GM18498 (cell line): ENCODE data around the gene CHMP6.

ENCODE experiments used
- ATAC-seq: cut with Tn5 transposase; IDR thresholded peaks from one replicate; pipeline ENCODE4 v1.9.1; 2021; ENCODE audit warnings: mild to moderate bottlenecking, moderate library complexity; ENCODE audit not compliant: unreplicated experiment

The CHMP6 gene

DNA sequence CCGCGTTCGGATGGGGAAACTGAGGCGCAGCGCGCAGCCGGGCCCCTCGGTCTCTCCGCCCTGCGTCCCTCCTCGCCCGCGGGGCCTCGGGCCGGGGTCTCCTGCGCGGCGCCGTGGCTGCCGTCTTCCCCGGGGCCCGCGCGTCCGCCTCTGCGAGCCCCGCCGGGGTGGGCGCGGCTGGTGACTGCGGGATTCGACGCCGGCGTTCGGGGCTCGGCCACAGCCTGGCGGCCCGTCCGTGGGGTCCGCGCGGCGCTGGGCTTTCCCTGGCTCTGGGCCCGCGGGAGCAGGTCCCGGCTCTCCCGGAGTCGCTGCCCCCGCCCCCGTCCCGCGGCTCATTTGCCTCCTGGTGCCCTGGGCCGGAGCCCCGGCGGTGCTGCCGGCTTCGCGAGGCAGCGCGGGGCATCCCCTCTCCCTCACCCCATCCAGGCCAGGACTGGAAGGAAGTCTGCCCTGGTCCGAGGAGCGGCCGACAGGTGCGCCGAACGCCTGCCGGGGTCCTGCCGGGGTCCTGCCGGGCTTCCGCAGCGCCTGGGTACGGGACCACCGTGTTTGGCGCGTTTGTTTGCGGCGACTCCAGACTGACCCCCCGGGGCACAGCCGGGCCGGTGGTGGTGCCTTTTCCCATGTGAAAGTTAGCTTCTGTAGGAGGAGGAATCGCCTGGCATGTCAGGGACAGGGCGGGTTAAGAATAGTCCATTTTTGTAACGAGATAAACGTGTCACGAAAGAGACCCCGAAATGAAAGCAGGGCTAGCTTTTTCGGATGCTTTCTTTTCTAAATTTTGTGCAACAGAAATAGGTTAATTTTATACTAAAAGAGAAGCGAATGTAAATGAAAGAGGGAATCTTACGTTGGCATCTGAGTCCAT, 671 bp downstream of the CHMP6 start:
- ATAC-seq = peak; percentile 20

DNA sequence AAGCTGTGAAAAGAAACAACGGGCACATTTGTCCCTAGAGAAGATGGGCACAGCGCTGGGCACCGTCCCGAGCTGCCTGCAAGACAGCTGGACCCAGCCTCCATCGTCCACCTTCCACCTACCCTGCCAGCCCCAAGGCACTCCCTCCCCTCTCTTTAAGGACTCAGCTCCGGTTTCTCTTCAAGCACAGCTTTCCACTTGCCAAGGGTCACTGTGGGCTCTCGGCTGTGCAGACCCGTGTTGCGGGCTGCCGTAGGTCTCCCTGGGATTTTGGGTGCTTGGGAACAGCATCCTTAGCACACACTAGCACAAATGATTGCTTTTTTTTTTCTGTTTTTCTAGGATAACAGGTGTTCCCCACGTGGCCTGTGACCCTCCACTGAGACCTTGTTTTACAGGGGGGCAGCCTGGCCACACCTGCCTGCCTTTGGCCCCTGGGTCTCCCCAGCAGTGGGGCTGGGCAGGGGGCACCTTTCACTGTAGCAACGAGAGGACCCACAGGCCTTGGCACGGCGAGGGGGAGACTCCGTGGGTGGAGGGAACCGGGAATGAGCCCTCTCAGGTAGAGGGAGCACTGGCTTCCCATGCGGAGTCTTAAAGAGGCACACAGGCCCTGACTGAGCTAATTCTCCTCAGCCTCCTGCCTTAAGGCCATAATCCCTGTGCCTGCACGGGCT, 1.4 kb downstream of the CHMP6 start:
- ATAC-seq = no peak

DNA sequence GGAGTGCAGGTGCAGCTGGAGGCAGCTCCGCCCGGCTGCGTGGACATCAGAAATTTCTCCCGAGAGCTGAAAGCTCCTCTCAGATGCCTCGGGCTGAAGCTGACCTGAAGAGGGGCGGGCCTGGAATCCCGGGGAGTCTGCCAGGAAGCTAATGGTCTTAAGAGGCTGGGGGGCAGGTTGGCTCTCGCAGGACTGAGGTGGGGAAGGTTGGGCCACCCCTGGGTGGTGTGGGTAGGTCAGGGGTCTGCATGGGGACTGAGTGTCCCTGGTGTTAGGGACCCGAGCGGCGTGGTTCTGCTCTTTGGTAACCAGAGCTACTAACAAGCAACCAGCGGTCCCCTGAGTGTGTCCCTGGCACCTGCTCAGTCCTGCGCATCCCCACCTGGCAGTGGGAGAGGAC, 3.5 kb downstream of the CHMP6 start:
- no peak for ATAC-seq

DNA sequence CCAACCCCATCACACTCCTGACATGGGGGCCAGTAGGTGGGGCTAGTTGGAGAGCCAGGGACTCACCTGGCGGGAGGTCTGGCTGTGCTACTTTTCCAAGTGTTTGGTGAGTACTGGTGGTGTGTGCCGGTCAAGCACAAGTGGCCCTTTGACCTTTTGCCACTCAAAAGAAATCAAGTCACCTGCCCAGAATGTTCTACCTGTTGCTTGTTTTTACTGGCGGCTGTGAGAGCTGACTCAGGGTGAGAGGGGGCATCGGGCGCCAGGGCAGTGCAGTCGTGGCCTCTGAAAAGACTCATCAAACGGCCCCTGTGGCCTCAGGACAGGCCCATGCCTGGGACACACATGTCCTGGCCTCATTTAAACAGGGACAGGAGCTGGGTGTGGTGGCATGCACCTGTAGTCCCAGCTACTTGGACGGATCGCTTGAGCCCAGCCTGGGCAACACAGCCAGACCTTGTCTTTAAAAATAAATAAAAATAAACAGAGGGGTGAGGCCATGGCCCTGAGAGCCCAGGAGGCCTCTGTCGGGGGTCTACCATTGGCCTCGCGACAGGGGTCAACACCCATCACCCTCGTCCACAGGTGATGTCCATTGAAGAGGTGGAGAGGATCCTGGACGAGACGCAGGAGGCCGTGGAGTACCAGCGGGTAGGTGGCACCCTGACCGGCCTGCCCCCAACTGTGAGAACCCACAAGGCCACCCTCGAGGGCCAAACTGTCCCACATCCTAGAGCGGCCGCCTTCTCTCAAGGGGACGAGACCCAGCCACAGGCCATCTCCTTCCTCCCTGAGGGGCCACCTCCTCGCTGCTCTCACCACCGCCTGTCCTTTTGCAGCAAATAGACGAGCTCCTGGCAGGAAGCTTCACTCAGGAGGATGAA, 5.0 kb downstream of the CHMP6 start:
- no peak for ATAC-seq

- ATAC-seq = no peak
These were observed 5.9 kb downstream of the CHMP6 start for GRCh38 chr17:80997424-80998117.

- ATAC-seq = no peak
These were observed 6.6 kb downstream of the CHMP6 start for GRCh38 chr17:80998118-80998747.

DNA sequence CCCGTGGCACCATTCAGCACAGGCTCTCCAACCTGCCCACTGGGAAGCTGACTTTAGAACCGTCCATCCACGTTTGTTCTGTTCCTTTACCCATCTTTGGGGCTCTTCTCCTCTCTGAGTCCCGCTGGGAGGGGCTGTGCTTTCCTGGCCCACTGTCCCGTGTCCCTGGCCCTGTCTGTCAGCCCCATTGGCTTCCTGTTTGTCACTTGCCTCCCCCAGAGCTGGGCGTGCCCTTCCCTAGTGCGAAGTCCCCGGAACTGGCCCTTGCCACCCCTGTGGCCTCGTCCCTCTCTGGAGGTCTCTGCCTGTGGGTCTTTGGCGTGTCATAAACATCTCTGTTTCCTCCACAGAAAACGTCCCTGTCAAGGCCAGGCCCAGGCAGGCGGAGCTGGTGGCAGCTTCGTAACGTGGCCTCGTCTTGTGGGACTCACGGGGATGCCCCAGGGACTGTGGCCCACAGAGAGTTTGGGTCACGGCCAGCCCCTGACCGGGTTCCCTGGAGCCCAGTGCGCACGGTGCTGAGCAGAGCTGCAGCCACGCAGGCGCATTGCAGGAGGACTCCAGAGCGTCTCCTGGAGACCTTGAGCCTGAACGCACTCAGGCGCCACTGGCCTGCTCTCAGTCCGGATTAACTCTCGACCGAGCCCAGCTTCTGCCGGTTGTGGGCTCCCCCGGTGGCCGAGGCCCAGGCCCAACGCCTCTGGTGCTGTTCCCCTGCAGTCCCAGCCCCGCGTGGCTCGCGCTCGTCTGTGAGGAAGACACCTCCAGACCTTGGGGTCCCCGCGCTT, 7.3 kb downstream of the CHMP6 start:
- no peak for ATAC-seq

GRCh38 chr17:80999536-81000333, 8.1 kb downstream of the CHMP6 start:
- ATAC-seq = no peak

- ATAC-seq = no peak
These were observed 8.6 kb downstream of the CHMP6 start for GRCh38 chr17:81000334-81000630.

- no peak for ATAC-seq
These were observed 9.2 kb downstream of the CHMP6 start for GRCh38 chr17:81000631-81001357.

DNA sequence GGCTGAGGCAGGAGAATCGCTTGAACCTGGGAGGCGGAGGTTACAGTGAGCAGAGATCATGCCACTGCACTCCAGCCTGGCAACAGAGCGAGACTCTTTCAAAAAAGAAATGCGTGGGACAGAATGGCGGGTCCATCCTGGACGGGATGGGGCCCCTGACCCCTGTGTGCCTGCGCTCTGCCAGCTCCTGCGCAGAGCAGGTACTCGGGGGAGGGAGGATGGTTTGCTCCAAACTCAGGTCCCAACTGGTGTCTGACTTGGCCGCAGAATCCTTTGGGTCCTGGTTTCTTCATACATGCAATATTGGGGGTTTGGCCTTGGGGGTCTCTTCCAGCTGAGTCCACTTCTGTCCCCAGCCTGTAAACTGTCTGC, 10.4 kb downstream of the CHMP6 start:
- no peak for ATAC-seq

DNA sequence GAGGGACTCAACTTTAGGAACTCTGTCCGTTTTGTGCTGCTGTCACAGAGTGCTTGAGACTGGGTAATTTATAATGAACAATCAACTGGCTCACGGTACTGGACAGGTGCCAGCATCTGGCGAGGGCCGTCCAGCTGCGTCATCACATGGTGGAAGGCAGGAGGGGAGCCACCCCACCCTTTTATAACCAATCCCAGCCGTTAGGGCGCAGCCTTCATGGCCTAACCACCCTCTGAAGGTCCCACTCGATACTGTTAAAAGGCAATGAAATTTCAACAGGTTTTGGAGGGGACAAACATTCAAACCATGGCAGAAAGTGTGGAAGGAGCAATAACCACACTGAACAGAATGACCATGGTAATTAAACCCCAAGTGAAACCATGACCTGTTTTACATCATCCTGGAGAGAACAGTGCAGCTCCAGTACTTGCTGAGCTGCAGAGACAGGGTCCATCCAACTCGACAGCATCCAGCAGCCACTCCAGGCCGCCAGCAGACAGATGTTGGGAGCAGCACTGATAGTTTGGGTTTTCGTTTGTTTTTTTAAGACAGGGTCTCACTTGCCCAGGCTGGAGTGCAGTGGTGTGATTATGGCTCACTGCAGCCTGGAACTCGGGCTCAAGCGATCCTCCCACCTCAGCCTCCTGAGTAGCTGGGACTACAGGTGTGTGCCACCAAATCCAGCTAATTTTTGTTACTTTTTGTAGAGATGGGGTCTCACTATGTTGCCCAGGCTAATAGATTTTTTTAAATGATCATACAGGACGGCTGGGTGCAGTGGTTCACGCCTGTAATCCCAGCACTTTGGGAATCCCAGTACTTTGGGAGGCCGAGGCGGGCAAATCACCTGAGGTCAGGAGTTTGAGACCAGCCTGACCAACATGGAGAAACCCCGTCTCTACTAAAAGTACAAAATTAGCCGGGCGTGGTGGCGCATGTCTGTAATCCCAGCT, 11.0 kb downstream of the CHMP6 start:
- ATAC-seq = no peak

- no peak for ATAC-seq
These were observed 12.3 kb downstream of the CHMP6 start for GRCh38 chr17:81003711-81004475.

DNA sequence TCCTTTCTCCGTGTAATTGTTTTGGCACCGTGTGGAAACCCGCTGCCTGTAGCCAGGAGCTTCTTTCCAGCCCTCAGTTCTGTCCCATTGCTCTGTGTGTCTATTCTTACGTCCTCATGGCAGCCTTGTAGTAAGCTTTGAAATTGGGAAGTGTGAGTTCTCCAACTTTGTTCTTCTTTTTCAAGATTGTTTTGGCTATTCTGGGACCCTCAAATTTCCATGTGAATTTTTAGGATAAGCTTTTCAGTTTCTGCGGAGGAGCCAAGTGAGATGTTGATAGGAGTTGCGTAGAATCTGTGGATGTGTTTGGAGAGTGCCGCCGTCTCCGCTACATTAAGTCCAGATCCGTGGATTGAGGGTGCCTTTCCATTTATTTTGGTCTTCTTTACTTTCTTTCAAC, 15.2 kb downstream of the CHMP6 start:
- ATAC-seq = no peak

- no peak for ATAC-seq
These were observed 16.5 kb downstream of the CHMP6 start for GRCh38 chr17:81008140-81008539.

GRCh38 chr17:81009136-81009535, 17.5 kb downstream of the CHMP6 start:
- ATAC-seq = no peak
